Hepatocyte (in vitro differentiated cells): ENCODE data around the gene MRPL50.

Source experiments
- CTCF ChIP-seq: fragments of 200-600 bp; sonication (generic); IDR thresholded peaks from 2 replicates; pipeline ENCODE4 v1.5.1; 2016; ENCODE audit warnings: antibody characterized with exemption, mild to moderate bottlenecking; ENCODE audit not compliant: poor library complexity
- EZH2phosphoT487 ChIP-seq: fragments of 200-600 bp; sonication (generic); IDR thresholded peaks from one replicate; pipeline ENCODE4 v1.6.1; 2018; ENCODE audit warnings: antibody characterized with exemption, mild to moderate bottlenecking, low read depth, moderate library complexity; ENCODE audit not compliant: unreplicated experiment, severe bottlenecking

GRCh38 chr9:101434998-101435397, 36.6 kb upstream of the MRPL50 start:
- TF ChIP-seq CTCF (no peak), EZH2phosphoT487 (no peak)
